H1 (cell line): ENCODE data around the gene SVEP1. TPM values are rescaled to one million over a fixed set of nuclear protein-coding genes. Genes with fewer than 3 reads are reported as not detected.

Experiments
- ATF3 ChIP-seq: IDR thresholded peaks from 2 replicates; pipeline ENCODE4 v1.6.1; 2011; ENCODE audit warnings: low read depth, mild to moderate bottlenecking, low read length; ENCODE audit not compliant: insufficient read depth
- CBX8 ChIP-seq: fragments of 300-800, 300-1000 bp; sonication (generic); IDR thresholded peaks from 2 replicates; pipeline ENCODE4 v1.7.1; 2016; ENCODE audit warnings: low read depth, low read length, borderline replicate concordance
- HDAC2 ChIP-seq, 2 experiments: fragments of 300-600 bp in 1 of 2; sonication (generic) in 1 of 2; IDR thresholded peaks; 2 replicates each; pipeline ENCODE4 v1.6.1; 2011 to 2012; ENCODE audit warnings: low read depth in 2 of 2, low read length in 2 of 2, mild to moderate bottlenecking in 2 of 2, moderate library complexity in 2 of 2, borderline replicate concordance in 1 of 2, inconsistent platforms in 1 of 2
- SP4 ChIP-seq: IDR thresholded peaks from 2 replicates; pipeline ENCODE4 v1.6.1; 2012; ENCODE audit warnings: low read length, inconsistent platforms
- polyA plus RNA-seq, 7 experiments: library from polyadenylated mRNA; depleted of rRNA in 3 of 7; stranded (reverse) in 5 of 7; unstranded in 2 of 7; fragments of >200 nt in 5 of 7; fragments of 200-250 nt in 2 of 7; gene quantifications; 1 replicate in 5 of 7; 2 replicates in 1 of 7; 4 replicates in 1 of 7; pipeline versions ENCODE4 v1.2.1 to v1.2.3, GENCODE V29; 2011 to 2013; ENCODE audit warnings: missing spikeins in 2 of 7, mixed read lengths in 2 of 7
- total RNA-seq: library from RNA; stranded (reverse); fragmentation: NEBNext Ultra II Directional; extraction: Animal tissue kit (Norgen Biotek cat#: 25700); gene quantifications from 2 replicates; pipeline ENCODE4 v1.2.1, GENCODE V29; 2021

Gene SVEP1
- total and polyA plus RNA-seq, 2 of the 8 experiments (the other 6 are each of a cell fraction or from before 2014, with no cell fraction given), result 0.11 to 0.37 TPM

- no peak for TF ChIP-seq HDAC2 (IDR thresholded peaks at IDR 0.05; ENCODE audit: borderline replicate concordance in 1 of 2, low read depth in 2 of 2, low read length in 2 of 2)
- no peak for TF ChIP-seq ATF3
- no peak for TF ChIP-seq CBX8
- TF ChIP-seq SP4, result no peak
Observed at GRCh38 chr9:110573305-110573704, 6.2 kb downstream of the SVEP1 start (continued).
